Panc1 (cell line): ENCODE data around the gene COQ8A. TPM values are rescaled to one million over a fixed set of nuclear protein-coding genes. Genes with fewer than 3 reads are reported as not detected.

Experiments used
- ATAC-seq: fragments of 200-7000 bp; cut with Tn5 transposase; 2 replicates; pipeline ENCODE4 v1.9.1; 2020; ENCODE audit warnings: mild to moderate bottlenecking, moderate library complexity
- BruUV-seq: library from RNA; stranded (reverse); fragments of 400-500 nt; replicated peaks from 2 replicates; lab custom pipeline; 2021; lab: Mats Ljungman, UMichigan
- CTCF ChIA-PET: fragments of 300-600 bp; sonication (Branson Sonifier 250); formaldehyde crosslinking; loops from one replicate; lab custom pipeline; 2022; ENCODE audit warnings: antibody characterized with exemption; lab: Charles Lee
- POLR2A ChIA-PET: fragments of 300-600 bp; sonication (Branson Sonifier 250); formaldehyde crosslinking; loops from one replicate; lab custom pipeline; 2022; ENCODE audit warnings: antibody characterized with exemption; lab: Charles Lee
- DNase-seq: peaks from one replicate; pipeline ENCODE4 v3.0.0-alpha.2; 2010; ENCODE audit warnings: low read depth, low spot score
- H3K27ac ChIP-seq: 2 replicates; pipeline ENCODE4 v1.5.1; 2011; ENCODE audit warnings: mild to moderate bottlenecking, low read length, inconsistent platforms
- H3K27me3 ChIP-seq: fragments of 200-500 bp; sonication (Bioruptor generic); 2 replicates; pipeline ENCODE4 v1.6.0; 2014; ENCODE audit warnings: low read length, inconsistent platforms; ENCODE audit not compliant: control insufficient read depth, insufficient read depth
- H3K36me3 ChIP-seq: fragments of 200-500 bp; sonication (Bioruptor generic); 2 replicates; pipeline ENCODE4 v1.5.1; 2014; ENCODE audit warnings: inconsistent platforms, mild to moderate bottlenecking, low read length, moderate library complexity; ENCODE audit not compliant: control insufficient read depth, insufficient read depth
- H3K4me1 ChIP-seq: 2 replicates; pipeline ENCODE4 v1.5.1; 2011; ENCODE audit warnings: inconsistent platforms, mild to moderate bottlenecking, low read length, moderate library complexity; ENCODE audit not compliant: control insufficient read depth, insufficient read depth
- H3K4me3 ChIP-seq, 2 experiments: 2 replicates each; pipeline ENCODE4 v1.5.1; 2011 to 2012; ENCODE audit warnings: low read depth in 2 of 2, low read length in 2 of 2, mild to moderate bottlenecking in 2 of 2, inconsistent platforms in 1 of 2, moderate library complexity in 1 of 2
- H3K9me3 ChIP-seq: fragments of 200-500 bp; sonication (Bioruptor generic); 2 replicates; pipeline ENCODE4 v1.5.1; 2014; ENCODE audit warnings: low read depth, mild to moderate bottlenecking, inconsistent platforms, low read length, moderate library complexity; ENCODE audit not compliant: control insufficient read depth, insufficient read depth
- POLR2AphosphoS5 ChIP-seq: IDR thresholded peaks from 2 replicates; pipeline ENCODE4 v1.6.1; 2012; ENCODE audit warnings: mild to moderate bottlenecking, low read depth, low read length, moderate library complexity
- REST ChIP-seq, 2 experiments: IDR thresholded peaks; 2 replicates each; pipeline ENCODE4 v1.6.1; 2011 to 2012; ENCODE audit warnings: low read depth in 2 of 2, control low read depth in 1 of 2, low read length in 1 of 2, mild to moderate bottlenecking in 1 of 2, moderate library complexity in 1 of 2; ENCODE audit not compliant: insufficient read depth in 1 of 2
- SIN3A ChIP-seq: IDR thresholded peaks from 2 replicates; pipeline ENCODE4 v1.6.1; 2012; ENCODE audit warnings: low read depth, mild to moderate bottlenecking, low read length, moderate library complexity, borderline replicate concordance; ENCODE audit not compliant: insufficient read depth
- TCF7L2 ChIP-seq: IDR thresholded peaks from 2 replicates; pipeline ENCODE4 v1.6.1; 2011; ENCODE audit warnings: mild to moderate bottlenecking, low read depth, low read length, inconsistent platforms
- in situ Hi-C: cut with HindIII; loops from 2 replicates; pipeline ENCODE4 v1.10.0; 2016; ENCODE audit warnings: low sequenced_read_pairs, low pct_unique_long_range_greater_than_20kb
- intact Hi-C: fragments of 100-400 bp; cut with micrococcal nuclease; formaldehyde crosslinking; loops from one replicate; pipeline ENCODE4 v1.10.0; 2022; ENCODE audit not compliant: unreplicated experiment
- total RNA-seq: library from RNA; stranded (reverse); gene quantifications from one replicate; pipeline ENCODE4 v1.2.1, GENCODE V29; 2021; ENCODE audit not compliant: unreplicated experiment
- TF ChIP-seq, protein P1 (sequence below): fragments of 450-650 bp; IDR thresholded peaks from 2 replicates; pipeline ENCODE4 v1.5.1; 2017; ENCODE audit warnings: mild to moderate bottlenecking

Gene COQ8A
- total RNA-seq, 1 experiment from 2014 or later: 15.1 TPM

DNA sequence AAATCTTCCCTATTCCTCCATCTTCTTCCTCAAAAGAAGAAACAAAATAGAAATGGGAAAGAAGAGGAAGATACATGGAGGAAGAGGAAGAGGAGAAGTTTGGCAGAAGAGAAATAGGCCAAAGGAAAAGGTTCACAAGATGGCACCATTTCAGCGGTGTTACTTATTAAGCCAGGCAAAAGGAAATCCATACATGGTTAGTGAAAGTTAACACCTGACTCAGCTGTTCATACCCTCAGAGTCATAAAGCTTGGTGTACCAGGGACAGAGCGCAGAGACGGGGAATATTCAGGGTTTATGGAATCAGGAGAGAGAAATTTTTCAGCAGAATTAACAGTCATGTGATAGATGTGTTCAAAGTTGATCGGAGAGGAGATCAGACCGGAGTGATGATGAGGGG, 70.6 kb downstream of the COQ8A start:
- CTCF ChIA-PET: no interaction called here

DNA sequence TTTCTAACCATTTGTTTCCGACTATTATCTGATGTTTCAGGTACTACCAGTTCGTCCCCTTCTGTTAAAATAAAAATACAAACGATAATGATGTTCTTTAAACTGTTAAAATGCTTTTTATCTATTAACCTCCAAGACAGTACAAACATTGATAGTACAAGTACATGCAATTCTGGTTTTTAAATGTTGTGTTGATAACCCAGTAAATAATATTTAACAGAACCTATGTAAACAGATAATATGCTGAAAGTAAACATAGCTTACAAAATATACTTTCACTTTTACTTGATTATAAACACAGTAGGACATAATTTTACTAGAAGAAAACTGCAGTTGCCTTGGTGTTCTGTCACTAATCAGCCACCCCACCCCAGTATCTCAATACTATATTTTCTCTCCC, 76.9 kb downstream of the COQ8A start:
- H3K4me3 ChIP-seq: no peak overlapping the region
- POLR2A ChIA-PET: no interaction called here
- intact Hi-C loops: no loop called here
- DNase-seq (no peak), ATAC-seq (no peak)
- H3K4me1 ChIP-seq: no peaks in the 10 kb centered on the region
- peaks cover 3% of the 10 kb centered on the region for H3K36me3 ChIP-seq
- H3K27me3 ChIP-seq: no peaks in the 10 kb centered on the region
- in situ Hi-C loops: no loop called here
- CTCF ChIA-PET: no interaction called here
- H3K9me3 ChIP-seq: no peaks in the 10 kb centered on the region
- H3K27ac ChIP-seq: no peak overlapping the region
- no peak for TF ChIP-seq REST (IDR thresholded peaks at IDR 0.05; ENCODE audit: insufficient read depth in 1 of 2, low read depth in 2 of 2, low read length in 1 of 2)
- TF ChIP-seq TCF7L2: no peak
- TF ChIP-seq POLR2AphosphoS5: no peak
- TF ChIP-seq SIN3A: no peak
- TF ChIP-seq, protein P1, sequence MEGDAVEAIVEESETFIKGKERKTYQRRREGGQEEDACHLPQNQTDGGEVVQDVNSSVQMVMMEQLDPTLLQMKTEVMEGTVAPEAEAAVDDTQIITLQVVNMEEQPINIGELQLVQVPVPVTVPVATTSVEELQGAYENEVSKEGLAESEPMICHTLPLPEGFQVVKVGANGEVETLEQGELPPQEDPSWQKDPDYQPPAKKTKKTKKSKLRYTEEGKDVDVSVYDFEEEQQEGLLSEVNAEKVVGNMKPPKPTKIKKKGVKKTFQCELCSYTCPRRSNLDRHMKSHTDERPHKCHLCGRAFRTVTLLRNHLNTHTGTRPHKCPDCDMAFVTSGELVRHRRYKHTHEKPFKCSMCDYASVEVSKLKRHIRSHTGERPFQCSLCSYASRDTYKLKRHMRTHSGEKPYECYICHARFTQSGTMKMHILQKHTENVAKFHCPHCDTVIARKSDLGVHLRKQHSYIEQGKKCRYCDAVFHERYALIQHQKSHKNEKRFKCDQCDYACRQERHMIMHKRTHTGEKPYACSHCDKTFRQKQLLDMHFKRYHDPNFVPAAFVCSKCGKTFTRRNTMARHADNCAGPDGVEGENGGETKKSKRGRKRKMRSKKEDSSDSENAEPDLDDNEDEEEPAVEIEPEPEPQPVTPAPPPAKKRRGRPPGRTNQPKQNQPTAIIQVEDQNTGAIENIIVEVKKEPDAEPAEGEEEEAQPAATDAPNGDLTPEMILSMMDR: no peak
- BruUV-seq: no TSS peak

More for the DNA sequence above, 70.6 kb downstream of the COQ8A start:
- Histone ChIP-seq H3K9me3 (no peaks in the 10 kb centered on the region), H3K27ac (no peak overlapping the region), H3K36me3 (peaks cover 3% of the 10 kb centered on the region), H3K27me3 (no peaks in the 10 kb centered on the region), H3K4me3 (no peak overlapping the region), H3K4me1 (no peaks in the 10 kb centered on the region)
- DNase-seq (no peak), ATAC-seq (no peak)
- TF ChIP-seq SIN3A (no peak), TCF7L2 (no peak), REST (IDR thresholded peaks at IDR 0.05; ENCODE audit: insufficient read depth in 1 of 2, low read depth in 2 of 2, low read length in 1 of 2) (no peak), POLR2AphosphoS5 (no peak)
- TF ChIP-seq, protein P1: no peak
- BruUV-seq: no TSS peak
- intact Hi-C loops: no loop called here
- in situ Hi-C loops: no loop called here
- POLR2A ChIA-PET: no interaction called here
